Measurements from ENCODE around the gene ATMIN.

Gene ATMIN, protein sequence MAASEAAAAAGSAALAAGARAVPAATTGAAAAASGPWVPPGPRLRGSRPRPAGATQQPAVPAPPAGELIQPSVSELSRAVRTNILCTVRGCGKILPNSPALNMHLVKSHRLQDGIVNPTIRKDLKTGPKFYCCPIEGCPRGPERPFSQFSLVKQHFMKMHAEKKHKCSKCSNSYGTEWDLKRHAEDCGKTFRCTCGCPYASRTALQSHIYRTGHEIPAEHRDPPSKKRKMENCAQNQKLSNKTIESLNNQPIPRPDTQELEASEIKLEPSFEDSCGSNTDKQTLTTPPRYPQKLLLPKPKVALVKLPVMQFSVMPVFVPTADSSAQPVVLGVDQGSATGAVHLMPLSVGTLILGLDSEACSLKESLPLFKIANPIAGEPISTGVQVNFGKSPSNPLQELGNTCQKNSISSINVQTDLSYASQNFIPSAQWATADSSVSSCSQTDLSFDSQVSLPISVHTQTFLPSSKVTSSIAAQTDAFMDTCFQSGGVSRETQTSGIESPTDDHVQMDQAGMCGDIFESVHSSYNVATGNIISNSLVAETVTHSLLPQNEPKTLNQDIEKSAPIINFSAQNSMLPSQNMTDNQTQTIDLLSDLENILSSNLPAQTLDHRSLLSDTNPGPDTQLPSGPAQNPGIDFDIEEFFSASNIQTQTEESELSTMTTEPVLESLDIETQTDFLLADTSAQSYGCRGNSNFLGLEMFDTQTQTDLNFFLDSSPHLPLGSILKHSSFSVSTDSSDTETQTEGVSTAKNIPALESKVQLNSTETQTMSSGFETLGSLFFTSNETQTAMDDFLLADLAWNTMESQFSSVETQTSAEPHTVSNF

DNA sequence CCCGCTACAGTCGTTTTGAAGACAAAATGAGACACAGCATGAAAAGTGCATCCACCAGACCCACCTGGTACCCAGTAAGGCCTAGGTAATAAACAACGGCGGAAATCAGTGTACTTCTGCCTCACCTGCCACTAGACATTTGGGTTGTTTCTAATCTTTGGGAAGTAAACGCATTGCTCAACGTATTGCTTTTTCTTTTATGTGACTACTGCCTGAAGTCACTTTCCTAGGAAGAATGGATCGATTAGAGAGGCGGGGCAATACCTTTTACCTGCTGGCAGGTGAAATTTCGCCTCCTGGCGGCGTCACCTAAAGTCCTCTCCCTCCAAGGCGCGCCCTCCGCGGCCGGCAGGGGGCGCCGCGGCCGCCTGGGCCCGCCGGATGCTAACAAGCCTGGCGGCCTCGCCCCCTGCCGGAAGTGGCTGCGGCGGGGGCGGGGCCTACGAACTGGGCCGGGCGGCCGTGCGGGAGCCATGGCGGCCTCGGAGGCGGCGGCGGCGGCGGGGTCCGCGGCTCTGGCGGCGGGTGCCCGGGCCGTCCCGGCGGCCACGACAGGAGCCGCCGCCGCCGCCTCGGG lies at the start of gene ATMIN:
Gene ATMIN, plus strand, starts transcription at position 445 of the 577 bp plus-strand sequence. Its CDS starts 29 bp downstream, at position 474.
- peak; percentile 84 for DNase-seq (ENCODE audit: low spot score)

DNA sequence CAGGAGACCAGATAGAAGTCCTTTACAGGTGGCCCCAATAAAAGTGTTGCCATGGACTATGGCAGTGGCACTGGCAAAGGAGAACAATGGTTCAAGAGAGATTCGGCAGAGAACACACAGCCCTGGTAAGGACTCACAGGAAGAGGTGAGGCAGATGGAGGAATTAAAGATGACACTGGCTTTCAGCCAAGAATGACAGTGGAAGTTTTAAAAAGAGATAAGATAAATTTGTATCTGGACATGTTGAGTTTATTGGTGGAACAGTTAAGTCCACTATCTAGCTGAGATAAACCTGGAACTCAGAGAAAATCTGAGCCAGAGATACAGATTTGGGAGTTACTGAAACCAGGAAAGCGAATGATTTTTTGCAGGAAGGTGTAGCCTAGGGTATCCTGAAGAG lies 49.1 kb upstream of the ATMIN start:
- no peak for DNase-seq (ENCODE audit: low spot score)

DNA sequence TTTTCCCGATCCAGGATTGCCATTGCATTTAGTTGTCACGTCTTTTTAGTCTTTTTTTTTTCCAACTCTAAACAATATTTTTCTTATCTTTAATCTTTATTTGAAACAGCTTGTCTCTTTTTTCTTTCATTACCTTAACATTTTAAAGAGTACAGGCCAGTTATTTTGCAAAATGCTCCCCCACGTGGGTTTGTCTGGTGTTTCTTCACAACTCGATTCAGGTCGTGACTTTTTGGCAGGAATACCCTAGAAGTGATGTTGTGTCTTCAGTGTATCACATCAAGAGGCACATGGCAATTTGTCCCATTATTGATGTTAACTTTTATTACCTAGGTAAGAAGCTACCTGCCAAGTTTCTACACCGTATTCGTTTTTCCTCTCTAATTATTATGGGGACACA lies 46.9 kb upstream of the ATMIN start:
- no peak for DNase-seq (ENCODE audit: low spot score)

DNA sequence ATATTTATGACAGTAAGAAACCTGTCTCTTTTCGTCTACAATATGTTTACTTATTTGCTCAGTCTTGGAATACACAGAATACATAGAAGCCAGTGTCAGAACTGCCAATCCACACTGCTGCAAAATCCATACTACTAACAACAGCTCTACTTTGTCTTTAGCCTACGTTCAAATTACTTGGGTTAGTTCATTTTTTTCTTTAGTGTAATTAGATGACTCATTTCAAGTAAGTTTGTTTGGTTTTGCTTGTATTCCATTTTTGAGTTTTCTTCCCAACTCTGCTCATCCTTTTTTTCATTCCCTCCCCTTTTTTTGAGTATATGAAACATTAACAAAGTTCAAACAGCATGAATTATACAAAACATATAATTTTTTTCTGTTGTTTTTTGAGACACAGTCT lies 45.8 kb upstream of the ATMIN start:
- no peak for DNase-seq (ENCODE audit: low spot score)

DNA sequence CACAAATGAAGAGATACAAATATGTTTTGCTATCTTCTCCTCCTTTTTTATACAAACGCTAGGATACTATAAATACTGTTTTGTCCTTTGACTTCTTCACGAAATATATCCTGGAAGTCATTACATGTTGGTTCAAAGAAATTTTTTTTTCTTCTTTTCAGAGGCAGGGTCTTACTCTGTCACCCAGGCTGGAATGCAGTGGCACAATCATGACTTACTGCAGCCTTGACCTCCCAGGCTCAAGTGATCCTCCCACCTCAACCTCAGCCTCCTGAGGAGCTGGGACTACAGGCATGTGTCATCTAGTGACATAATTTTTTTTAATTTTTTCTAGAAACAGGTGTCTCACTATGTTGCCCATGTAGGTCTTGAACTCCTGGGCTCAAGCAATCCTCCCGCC lies 45.1 kb upstream of the ATMIN start:
- DNase-seq (ENCODE audit: low spot score), result no peak

DNA sequence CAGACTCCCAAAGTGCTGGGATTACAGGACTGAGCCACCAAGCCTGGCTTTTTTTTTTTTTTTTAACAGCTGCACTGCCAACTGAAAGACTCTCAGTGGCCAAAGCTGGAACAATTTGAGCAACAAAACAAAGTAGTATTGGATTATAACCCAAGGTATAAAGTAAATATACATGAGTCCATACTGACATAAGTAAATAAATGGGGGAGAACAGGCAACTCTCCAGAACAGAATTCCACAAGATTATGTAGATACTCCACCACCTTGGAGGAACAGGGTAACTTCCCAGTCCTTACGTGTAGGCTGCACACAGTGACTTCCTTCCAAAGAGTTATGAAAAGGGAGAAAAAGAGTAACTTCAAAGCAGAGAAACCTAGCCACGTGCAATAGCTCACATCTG lies 44.7 kb upstream of the ATMIN start:
- no peak for DNase-seq (ENCODE audit: low spot score)

DNA sequence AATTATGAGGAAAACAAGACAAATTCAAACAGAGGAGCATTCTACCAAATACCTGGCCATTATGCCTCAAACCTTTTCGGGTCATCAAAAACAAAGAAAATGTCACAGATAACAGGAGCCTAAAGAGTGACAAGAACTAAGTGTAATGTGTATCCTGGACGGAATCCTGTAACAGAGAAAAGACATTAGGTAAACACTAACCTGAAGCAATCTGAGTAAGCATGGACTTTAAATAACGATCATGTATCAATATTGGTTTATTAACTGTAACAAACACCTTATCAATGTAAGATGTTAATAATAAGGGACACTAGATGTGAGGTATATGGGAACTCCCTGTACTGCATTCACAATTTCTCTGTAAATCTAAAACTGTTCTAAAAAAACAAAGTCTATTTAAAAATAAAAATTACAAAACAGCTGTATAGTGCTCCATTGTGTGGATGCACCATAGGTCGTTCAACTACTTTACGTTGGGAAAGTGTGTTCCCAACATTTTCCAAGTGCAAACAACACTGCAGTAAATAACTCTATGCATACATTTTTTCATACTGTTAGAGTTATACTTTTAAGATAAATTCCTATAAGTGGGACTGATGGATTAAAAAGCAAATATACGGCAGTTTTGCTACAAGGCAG lies 43.7 kb upstream of the ATMIN start:
- no peak for DNase-seq (ENCODE audit: low spot score)

DNA sequence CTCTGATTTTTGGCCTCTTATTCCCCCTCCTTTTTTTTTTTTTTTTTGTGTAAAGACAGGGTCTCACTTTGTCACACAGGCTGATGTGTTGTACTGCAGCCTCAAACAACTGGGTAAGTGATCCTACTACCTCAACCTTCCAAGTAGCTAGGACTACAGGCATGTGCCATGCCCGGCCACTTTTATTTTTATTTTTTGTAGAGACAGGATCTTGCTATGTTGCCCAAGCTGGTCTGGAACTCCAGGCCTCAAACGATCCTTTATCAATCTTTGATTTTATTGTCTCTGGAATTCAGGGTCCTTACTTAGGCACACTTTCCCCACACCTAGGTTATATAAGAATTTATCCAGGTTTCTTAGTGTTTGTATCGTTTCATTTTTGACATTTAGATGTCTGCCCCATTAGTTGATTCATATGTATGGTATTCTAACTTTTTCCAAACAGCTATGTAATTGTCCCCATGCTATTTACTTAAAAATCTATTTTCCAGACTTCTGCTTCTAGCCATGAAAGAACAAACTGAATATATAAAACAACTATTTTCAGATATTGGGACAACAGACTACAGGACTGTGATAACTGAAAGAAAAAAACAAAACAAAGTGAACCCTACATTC lies 42.9 kb upstream of the ATMIN start:
- DNase-seq (ENCODE audit: low spot score), result no peak

DNA sequence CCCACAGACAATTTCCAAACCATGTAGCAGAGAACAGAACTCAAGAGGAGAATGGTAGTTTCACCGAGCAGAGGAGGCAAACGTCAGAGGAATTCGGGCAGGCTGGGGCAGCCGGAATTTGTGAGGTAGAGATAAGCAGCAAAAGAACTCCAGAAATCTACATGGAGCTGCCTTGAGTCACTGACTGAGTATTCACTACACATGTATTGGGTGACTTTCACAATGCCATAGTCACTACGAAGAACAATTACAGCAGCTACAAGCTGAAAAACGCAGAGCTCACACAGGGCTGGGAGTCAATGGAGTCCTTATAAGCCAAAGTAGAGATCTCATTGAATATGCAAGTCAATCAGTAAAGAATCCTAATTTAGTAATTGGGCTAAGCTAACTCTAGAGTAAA lies 42.3 kb upstream of the ATMIN start:
- DNase-seq (ENCODE audit: low spot score), result peak; percentile 58

DNA sequence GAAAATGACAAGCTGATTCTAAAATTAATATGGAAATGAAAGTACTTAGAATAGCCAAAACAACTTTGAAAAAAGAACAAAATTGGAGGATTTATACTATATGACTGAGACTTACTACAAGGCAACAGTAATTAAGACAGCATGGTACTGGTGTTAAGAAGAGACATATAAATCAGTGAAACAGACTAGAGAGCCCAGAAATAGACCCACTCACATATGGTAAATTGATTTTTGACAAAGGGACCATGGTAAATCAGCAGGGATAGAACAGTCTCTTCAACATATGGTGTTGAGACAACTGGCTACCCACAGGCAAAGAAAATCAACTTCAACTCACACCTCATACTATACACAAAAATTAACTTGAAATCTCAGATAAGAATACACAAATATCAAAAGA lies 41.8 kb upstream of the ATMIN start:
- no peak for DNase-seq (ENCODE audit: low spot score)

DNA sequence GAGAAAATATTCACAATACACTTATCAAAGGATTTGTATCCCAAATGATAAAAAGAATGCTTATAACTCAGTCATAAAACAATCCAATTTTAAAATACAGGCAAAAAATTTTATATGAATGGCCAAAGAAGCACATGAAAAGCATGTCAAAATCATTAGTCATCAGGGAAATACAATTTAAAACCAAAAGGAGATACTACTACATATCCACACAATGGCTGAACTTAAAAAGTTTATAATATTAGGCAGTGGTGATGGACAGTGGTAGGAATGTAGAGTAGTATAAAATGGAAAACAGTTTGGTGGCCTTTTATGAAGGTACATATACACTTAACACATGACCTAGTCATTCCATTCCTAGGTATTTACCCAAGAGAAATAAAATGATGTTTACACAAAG lies 41.2 kb upstream of the ATMIN start:
- no peak for DNase-seq (ENCODE audit: low spot score)

DNA sequence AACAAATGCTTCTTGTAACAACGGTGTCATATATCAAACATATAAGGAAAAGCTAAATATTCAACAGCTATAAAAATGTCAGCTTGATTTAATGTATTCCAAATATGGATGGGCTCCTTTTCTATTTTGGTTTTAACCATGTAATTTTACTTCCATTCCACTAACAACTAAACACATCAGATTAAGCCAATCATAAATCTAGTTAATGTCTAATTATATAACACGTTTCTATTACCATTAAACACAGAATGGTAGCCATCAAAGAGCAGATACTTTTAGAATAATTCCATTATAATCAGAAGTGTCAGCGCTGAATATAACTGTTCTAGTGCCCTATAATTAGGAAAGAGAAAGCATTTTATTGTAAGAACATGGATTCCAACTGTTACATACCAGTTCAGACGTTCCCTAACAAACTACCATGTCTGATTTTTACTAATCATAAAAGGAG lies 38.9 kb upstream of the ATMIN start:
- no peak for DNase-seq (ENCODE audit: low spot score)

DNA sequence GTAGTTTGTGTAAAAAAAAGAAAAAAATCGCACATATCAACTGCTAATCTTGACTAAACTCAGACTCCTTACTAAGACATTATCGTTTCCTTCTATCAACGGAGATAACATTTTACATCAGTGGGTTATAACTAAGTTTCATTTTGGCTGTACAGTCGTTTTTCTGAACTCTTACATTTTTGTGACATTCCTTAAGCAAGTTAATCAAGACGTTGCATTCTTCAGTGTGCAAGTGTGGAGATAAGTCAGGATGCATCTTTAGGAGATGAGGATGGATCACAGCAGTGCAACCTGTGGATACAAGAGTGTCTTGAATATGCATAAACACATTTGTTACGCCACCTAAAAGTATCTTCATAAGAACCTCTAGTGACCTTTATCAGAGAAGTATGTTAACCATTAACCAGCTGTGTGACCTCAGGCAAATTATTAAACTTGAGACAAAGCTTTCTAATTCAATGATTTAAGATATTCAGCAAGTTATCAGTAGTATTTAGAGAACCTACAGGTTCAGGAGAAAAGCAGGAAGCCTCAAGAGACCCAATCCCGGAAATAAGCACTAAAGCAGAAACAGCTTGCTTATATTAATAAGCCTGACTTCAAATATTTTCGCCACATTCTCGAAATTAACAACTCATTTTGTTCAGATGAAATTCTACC lies 38.4 kb upstream of the ATMIN start:
- no peak for DNase-seq (ENCODE audit: low spot score)

DNA sequence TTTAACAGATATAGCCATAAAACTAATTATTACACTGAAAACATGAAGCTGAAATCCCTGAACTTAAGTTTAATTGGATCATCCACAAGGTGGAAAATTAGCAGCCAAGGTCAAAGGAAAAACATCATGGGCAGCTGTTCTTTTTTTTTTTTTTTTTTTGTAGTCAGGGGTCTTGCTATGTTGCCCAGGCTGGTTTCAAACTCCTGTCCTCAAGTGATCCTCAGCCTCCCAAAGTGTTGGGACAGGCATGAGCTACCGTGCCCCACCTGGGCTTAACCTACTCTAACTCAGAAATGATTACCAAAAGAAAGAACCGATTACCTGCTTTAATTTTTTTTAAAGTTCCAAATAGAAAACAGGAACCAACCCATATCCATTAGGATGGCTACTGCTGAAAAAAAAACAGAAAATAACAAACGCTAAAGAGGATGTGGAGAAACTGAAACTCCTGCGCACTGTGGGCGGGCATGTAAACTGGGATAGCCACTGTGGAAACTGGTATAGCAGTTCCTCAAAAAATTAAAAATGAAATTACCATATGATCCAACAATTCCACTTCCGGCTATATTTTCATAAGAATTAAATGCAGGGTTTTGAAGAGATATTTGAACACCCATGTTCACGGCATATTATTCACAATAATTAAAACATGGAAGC lies 37.5 kb upstream of the ATMIN start:
- DNase-seq (ENCODE audit: low spot score), result no peak

DNA sequence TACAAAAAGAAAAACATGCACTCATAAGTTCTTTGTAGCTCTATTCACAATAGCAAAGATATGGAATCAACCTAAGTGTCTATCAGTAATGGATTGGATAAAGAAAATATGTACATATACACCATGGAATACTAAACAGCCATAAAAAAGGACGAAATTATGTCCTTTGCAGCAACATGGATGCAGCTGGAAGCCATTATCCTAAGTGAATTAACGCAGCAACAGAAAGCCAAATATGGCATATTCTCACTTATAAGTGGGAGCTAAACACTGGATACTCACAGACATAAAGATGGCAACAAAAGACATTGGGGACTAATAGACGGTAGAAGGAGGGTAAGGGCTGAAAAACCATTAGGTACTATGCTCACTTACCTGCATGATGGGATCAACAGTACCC lies 34.8 kb upstream of the ATMIN start:
- no peak for DNase-seq (ENCODE audit: low spot score)

DNA sequence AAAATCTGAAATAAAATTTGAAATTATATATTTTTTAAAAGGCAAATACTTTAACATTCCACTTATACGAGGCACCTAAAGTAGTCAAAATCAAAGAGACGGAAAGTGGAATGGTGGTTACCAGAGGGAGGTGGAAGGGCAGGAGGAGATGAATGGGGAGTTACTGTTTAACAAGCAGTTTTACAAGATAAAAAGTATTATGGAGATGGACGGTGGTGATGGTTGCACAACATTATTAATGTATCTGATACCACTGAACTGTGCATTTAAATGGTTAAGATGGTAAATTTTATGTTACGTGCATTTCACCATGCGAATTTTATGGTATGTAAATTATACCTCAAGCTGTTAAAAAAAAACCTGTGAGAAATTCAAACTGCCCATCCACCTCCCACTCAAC lies 34.3 kb upstream of the ATMIN start:
- no peak for DNase-seq (ENCODE audit: low spot score)

DNA sequence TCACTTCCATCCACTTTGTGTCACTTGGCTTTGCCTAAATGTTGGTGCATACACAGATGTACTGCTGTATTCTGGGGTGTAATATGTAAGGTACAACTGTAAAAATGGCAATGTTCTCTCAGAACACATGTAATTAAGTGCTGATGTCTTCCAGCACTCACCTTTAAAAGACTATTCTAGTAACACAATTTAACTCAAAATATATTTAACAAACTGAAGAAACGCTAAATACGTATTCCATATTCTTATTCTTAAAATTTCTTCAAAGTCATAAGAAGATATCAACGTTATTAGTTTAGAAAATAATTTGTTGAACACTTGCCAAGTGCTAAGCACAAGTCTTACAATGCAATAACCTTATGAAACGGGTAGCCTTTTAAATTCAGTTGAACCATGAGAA lies 32.6 kb upstream of the ATMIN start:
- no peak for DNase-seq (ENCODE audit: low spot score)

DNA sequence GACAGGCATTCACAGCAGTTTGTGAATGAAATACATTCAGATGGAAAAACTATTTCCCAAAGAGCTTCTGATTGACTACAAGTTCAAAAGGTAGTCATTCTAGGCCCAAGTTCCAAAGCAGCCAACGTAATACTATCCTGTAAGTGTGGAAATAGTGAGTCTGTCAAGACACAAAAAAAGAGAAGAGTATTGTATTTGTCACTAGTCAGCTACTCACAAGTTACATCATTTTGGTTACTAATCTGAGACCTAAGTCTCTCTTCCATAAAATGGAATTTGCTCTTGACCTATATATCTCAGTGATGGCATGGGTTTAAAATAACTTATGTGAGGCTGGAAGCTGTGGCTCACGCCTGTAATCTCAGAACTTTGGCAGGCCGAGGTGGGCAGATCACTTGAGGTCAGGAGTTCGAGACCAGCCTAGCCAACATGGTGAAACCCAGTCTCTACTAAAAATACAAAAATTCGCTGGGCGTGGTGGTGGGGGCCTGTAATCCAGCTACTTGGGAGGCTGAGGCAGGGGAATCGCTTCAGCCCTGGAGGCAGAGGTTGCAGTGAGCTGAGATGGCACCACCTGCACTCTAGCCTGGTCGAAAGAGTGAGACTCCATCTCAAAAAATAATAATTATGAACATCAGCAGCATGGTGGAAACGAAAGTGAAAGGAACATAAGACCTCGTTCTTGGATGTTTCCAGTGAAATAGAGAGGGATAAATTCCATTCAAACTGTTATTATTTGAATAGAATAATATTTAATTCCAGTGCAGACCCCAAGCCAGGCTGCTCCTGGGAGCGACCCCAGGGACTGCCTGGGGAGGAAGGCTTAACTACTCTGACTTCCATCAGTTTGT lies 31.8 kb upstream of the ATMIN start:
- no peak for DNase-seq (ENCODE audit: low spot score)

DNA sequence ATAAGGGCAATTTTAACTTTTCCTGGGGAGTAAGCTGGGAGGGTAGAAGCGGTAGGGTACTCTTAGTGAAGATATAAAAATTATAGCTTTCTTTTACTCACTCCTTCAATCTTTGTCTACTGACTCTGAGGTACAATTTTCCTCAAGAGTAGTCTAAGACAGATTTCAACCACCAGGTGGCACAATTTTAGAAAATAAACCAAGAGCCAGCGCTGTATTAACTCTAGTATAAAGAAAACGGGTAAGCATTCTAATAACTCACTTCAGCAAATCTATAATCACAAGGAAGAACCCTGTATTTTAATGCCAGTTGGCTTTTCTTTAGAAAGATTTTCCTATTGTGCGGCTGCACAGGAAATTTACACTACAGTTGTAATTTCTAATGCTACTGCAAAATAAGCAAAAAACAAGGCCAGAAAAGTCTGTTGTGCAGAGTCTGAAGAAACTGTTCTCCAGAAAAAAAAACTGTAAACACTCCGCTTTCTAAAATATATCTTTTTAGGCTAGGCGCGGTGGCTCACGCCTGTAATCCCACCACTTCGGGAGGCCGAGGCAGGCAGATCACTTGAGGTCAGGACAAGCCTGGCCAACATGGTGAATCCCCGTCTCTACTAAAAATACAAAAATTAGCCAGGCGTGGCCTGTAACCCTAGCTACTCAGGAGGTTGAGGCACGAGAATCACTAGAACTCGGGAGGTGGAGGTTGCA lies 30.8 kb upstream of the ATMIN start:
- DNase-seq (ENCODE audit: low spot score), result peak; percentile 78

Measured in globus pallidus (tissue), 1 donor.